ENCODE measurements around the gene KCTD19. TPM values are rescaled to one million over a fixed set of nuclear protein-coding genes. Genes with fewer than 3 reads are reported as not detected.
A peak's percentile ranks its signal among the peaks of the same experiment; 100 is the strongest.

KCTD19 gene
- total RNA-seq, 1 experiment from 2014 or later = not detected

- H3K4me2 ChIP-seq = peak overlapping the region; percentile 59
- no peaks in the 10 kb centered on the region for H3K79me2 ChIP-seq (ENCODE audit: low read depth)
- no peaks in the 10 kb centered on the region for H3K36me3 ChIP-seq (ENCODE audit: low read depth)
- CTCF ChIA-PET = interaction anchor here (0.7 kb wide), 1 partner anchor 28 kb away, joined by 4 read pairs; no protein-coding TSS in a partner anchor
- no peaks in the 10 kb centered on the region for H3K9me3 ChIP-seq (ENCODE audit: insufficient read depth, low read depth)
- H3K27ac ChIP-seq = peak overlapping the region; percentile 70
- no TSS peak for BruUV-seq (replicated peaks)
- peak in 1 of 2 experiments; percentile 52 for DNase-seq
- 0 out of 2 replicates have a peak overlapping the region, but pooled peaks have one; percentile 20 for H2AFZ ChIP-seq
- H3K27me3 ChIP-seq (ENCODE audit: insufficient read depth, low read depth) = no peaks in the 10 kb centered on the region
- no peak for TF ChIP-seq EZH2 (IDR thresholded peaks at IDR 0.05; ENCODE audit: low read depth)
- TF ChIP-seq CTCF (conservative IDR thresholded peaks at IDR 0.05) = no peak
- no peaks in the 10 kb centered on the region for H3K9me2 ChIP-seq (ENCODE audit: insufficient read depth)
- H3K4me3 ChIP-seq = no peak overlapping the region
- peaks cover 23% of the 10 kb centered on the region for H3K4me1 ChIP-seq (replicated peaks; ENCODE audit: insufficient read depth)
- POLR2A ChIA-PET (ENCODE audit: unreplicated experiment) = no interaction called here
- intact Hi-C loops (cut with micrococcal nuclease; ENCODE audit: unreplicated experiment) = no loop called here
- H4K20me1 ChIP-seq (ENCODE audit: insufficient read depth) = no peaks in the 10 kb centered on the region
- peaks cover 14% of the 10 kb centered on the region; the same call in 1 of the 2 replicates for H3F3A ChIP-seq (ENCODE audit: insufficient read depth, low read depth)
Observed at GRCh38 chr16:67312719-67313118, 13.8 kb downstream of the KCTD19 start.

DNA sequence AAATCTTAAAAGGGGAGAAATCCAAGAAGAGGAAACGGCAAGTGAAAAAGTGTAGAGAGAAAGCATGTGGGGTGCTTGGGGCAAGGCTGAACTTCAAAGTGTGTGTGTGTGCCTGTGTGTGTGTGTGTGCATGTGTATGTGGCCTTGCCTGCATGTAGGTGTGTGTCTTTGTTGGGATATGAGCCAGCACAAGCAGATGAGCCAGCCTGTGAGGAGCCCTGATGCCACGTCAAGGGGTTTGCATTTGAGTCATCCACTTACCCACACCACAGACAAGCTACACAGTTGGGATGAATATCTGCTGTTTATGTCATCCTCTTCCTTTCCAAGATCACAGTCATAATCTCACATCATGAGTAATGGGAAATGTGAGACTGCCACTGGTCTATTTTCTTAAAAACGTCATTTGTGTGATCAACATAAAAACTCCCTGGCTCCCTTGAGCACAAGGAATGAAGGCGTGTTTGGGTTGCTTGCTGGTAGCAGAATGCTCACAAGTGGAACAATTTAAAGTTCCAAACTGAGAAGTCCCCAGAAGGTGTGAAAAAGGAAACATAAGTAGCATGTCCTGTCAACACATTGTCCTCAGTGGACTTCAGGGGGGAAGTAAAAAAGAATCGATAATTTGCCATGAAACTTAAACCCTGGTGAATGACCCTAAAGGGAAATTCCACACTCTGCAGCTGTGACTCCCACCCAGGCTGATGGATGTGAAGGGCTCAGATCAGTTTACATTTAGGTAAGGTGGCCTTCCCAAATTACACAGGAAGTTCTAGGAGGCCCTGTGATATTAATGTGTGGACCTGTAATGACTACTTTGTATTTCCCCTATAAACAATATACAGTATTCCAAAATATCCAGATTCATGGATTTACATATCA lies 14.7 kb downstream of the KCTD19 start:
- no peak overlapping the region for H2AFZ ChIP-seq
- H3K4me3 ChIP-seq = no peak overlapping the region
- no peaks in the 10 kb centered on the region for H3K9me3 ChIP-seq (ENCODE audit: insufficient read depth, low read depth)
- no peaks in the 10 kb centered on the region for H3K79me2 ChIP-seq (ENCODE audit: low read depth)
- POLR2A ChIA-PET (ENCODE audit: unreplicated experiment) = interaction anchor here (0.5 to 0.6 kb wide), 3 partner anchors 42 to 101 kb away, joined by 3 to 14 read pairs (median 5); no protein-coding TSS in a partner anchor
- H3K4me1 ChIP-seq (replicated peaks; ENCODE audit: insufficient read depth) = peaks cover 23% of the 10 kb centered on the region
- H3F3A ChIP-seq (ENCODE audit: insufficient read depth, low read depth) = peaks cover 14% of the 10 kb centered on the region; the same call in 1 of the 2 replicates
- intact Hi-C loops (cut with micrococcal nuclease; ENCODE audit: unreplicated experiment) = no loop called here
- H3K4me2 ChIP-seq = peak overlapping the region; percentile 59
- DNase-seq = peak; percentile 51 to 95
- H3K27ac ChIP-seq = peak overlapping the region; percentile 70
- TF ChIP-seq CTCF (conservative IDR thresholded peaks at IDR 0.05) (no peak), EZH2 (IDR thresholded peaks at IDR 0.05; ENCODE audit: low read depth) (no peak)
- BruUV-seq (replicated peaks) = TSS peak; percentile 98
- no peaks in the 10 kb centered on the region for H4K20me1 ChIP-seq (ENCODE audit: insufficient read depth)
- CTCF ChIA-PET = interaction anchor here (0.5 kb wide), 1 partner anchor 68 kb away, joined by 3 read pairs; no protein-coding TSS in a partner anchor
- no peaks in the 10 kb centered on the region for H3K9me2 ChIP-seq (ENCODE audit: insufficient read depth)
- H3K36me3 ChIP-seq (ENCODE audit: low read depth) = no peaks in the 10 kb centered on the region
- H3K27me3 ChIP-seq (ENCODE audit: insufficient read depth, low read depth) = no peaks in the 10 kb centered on the region

- H3K9me3 ChIP-seq (ENCODE audit: insufficient read depth, low read depth) = no peaks in the 10 kb centered on the region
- H3K9me2 ChIP-seq (ENCODE audit: insufficient read depth) = no peaks in the 10 kb centered on the region
- no peak overlapping the region for H3K4me2 ChIP-seq
- no peak overlapping the region for H3K4me3 ChIP-seq
- peaks cover 23% of the 10 kb centered on the region for H3K4me1 ChIP-seq (replicated peaks; ENCODE audit: insufficient read depth)
- no peak overlapping the region for H2AFZ ChIP-seq
- no peak overlapping the region for H3K27ac ChIP-seq
- H3F3A ChIP-seq (ENCODE audit: insufficient read depth, low read depth) = peaks cover 14% of the 10 kb centered on the region; the same call in 1 of the 2 replicates
- DNase-seq = no peak
- BruUV-seq (replicated peaks) = no TSS peak
- intact Hi-C loops (cut with micrococcal nuclease; ENCODE audit: unreplicated experiment) = no loop called here
- no peak for TF ChIP-seq EZH2 (IDR thresholded peaks at IDR 0.05; ENCODE audit: low read depth)
- no peak for TF ChIP-seq CTCF (conservative IDR thresholded peaks at IDR 0.05)
- no peaks in the 10 kb centered on the region for H3K79me2 ChIP-seq (ENCODE audit: low read depth)
- CTCF ChIA-PET = no interaction called here
- no peaks in the 10 kb centered on the region for H3K27me3 ChIP-seq (ENCODE audit: insufficient read depth, low read depth)
- POLR2A ChIA-PET (ENCODE audit: unreplicated experiment) = no interaction called here
- H3K36me3 ChIP-seq (ENCODE audit: low read depth) = no peaks in the 10 kb centered on the region
- no peaks in the 10 kb centered on the region for H4K20me1 ChIP-seq (ENCODE audit: insufficient read depth)
Observed at GRCh38 chr16:67310561-67310960, 16.0 kb downstream of the KCTD19 start.

Data from PC-9 (cell line).